Activated CD8-positive, alpha-beta T cell treated with anti-CD3 and anti-CD28 coated beads for 36 hours (primary cell): ENCODE data around the gene DHRS3. TPM values are rescaled to one million over a fixed set of nuclear protein-coding genes. Genes with fewer than 3 reads are reported as not detected.

Source experiments
- ATAC-seq: fragments of 200-7000 bp; cut with Tn5 transposase; one replicate; pipeline ENCODE4 v1.10.0; 2021; ENCODE audit warnings: mild to moderate bottlenecking, moderate library complexity
- CTCF ChIA-PET: fragments of 350-600 bp; sonication (Branson Sonifier 250); formaldehyde crosslinking; loops from one replicate; lab custom pipeline; 2021; ENCODE audit warnings: antibody characterized with exemption; lab: Charles Lee
- POLR2A ChIA-PET: fragments of 350-600 bp; sonication (Branson Sonifier 250); formaldehyde crosslinking; loops from one replicate; lab custom pipeline; 2021; ENCODE audit warnings: antibody characterized with exemption; lab: Charles Lee
- DNase-seq: peaks from one replicate; pipeline ENCODE4 v3.0.0-alpha.2; 2020
- H3K27ac Mint-ChIP-seq: one replicate; pipeline ENCODE4 v1.8.0; 2021; ENCODE audit warnings: mild to moderate bottlenecking, mixed read lengths
- H3K27me3 Mint-ChIP-seq: one replicate; pipeline ENCODE4 v1.8.0; 2021; ENCODE audit warnings: mixed read lengths
- H3K36me3 Mint-ChIP-seq: one replicate; pipeline ENCODE4 v1.8.0; 2021; ENCODE audit warnings: low read depth, mixed read lengths
- H3K4me1 Mint-ChIP-seq: one replicate; pipeline ENCODE4 v1.8.0; 2021; ENCODE audit warnings: low read depth, mixed read lengths
- H3K4me3 Mint-ChIP-seq: one replicate; pipeline ENCODE4 v1.8.0; 2021; ENCODE audit warnings: mild to moderate bottlenecking, moderate library complexity, mixed read lengths
- H3K9me3 Mint-ChIP-seq: one replicate; pipeline ENCODE4 v1.8.0; 2021; ENCODE audit warnings: mixed read lengths
- CTCF ChIP-seq: fragments of 200-600 bp; IDR thresholded peaks from one replicate; pipeline ENCODE4 v1.8.0; 2022; ENCODE audit warnings: antibody characterized with exemption, mild to moderate bottlenecking
- intact Hi-C: fragments of 100-400 bp; cut with micrococcal nuclease; formaldehyde crosslinking; loops from one replicate; pipeline ENCODE4 v1.10.0; 2022
- total RNA-seq, 2 experiments: library from RNA; stranded (reverse); gene quantifications; one replicate each; pipeline ENCODE4 v1.2.3, GENCODE V29; 2021

DHRS3 gene
- total RNA-seq, 2 experiments from 2014 or later = 129 to 135 TPM

GRCh38 chr1:12629511-12629956 is 11.5 kb upstream of the DHRS3 start:
- Mint-ChIP-seq H3K36me3 (no peaks in the 10 kb centered on the region), H3K4me1 (peaks cover 5% of the 10 kb centered on the region), H3K27me3 (peaks cover 7% of the 10 kb centered on the region), H3K9me3 (no peaks in the 10 kb centered on the region), H3K27ac (no peak overlapping the region), H3K4me3 (no peak overlapping the region)
- ChIA-PET CTCF (interaction anchor here (1.2 to 1.8 kb wide), 2 partner anchors 9 to 30 kb away, joined by 5 to 6 read pairs; no protein-coding TSS in a partner anchor), POLR2A (interaction anchor here (0.6 to 1.3 kb wide), 3 partner anchors 9 to 414 kb away, joined by 3 to 5 read pairs (median 4); no protein-coding TSS in a partner anchor)
- no peak for ATAC-seq
- no peak for TF ChIP-seq CTCF
- DNase-seq = no peak
- intact Hi-C loops = loop anchor here (10.0 kb wide), 1 partner anchor 315 kb away; no protein-coding TSS in a partner anchor

DNA sequence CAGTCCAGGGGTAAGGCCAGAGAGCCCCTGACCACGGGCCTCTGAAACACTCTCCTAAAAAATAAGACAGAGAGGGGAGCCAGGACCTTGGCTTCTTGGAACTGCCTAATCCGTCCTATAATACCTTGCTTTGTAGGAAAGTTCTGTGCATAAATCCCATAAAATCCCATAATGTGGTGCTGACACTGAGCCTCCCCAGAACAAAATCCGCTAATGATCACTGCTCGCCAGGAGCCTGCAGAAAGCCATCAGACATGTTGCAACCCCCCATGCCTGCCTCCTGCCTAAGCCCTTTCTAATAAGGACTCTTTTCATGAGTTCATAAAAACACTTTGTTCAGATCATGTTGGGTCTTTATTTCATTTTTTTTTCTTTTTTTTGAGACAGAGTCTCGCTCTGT is 9.3 kb upstream of the DHRS3 start:
- ATAC-seq (no peak), DNase-seq (no peak)
- Mint-ChIP-seq H3K27ac (no peak overlapping the region), H3K4me3 (no peak overlapping the region), H3K4me1 (peaks cover 8% of the 10 kb centered on the region), H3K27me3 (peaks cover 1% of the 10 kb centered on the region), H3K9me3 (no peaks in the 10 kb centered on the region), H3K36me3 (no peaks in the 10 kb centered on the region)
- POLR2A ChIA-PET = no interaction called here
- no peak for TF ChIP-seq CTCF
- intact Hi-C loops = loop anchor here (10.0 kb wide), 1 partner anchor 312 kb away; no protein-coding TSS in a partner anchor
- CTCF ChIA-PET = no interaction called here

GRCh38 chr1:12626888-12627287 is 8.9 kb upstream of the DHRS3 start:
- peaks cover 1% of the 10 kb centered on the region for H3K27me3 Mint-ChIP-seq
- CTCF ChIA-PET = no interaction called here
- peaks cover 4% of the 10 kb centered on the region for H3K36me3 Mint-ChIP-seq
- no peaks in the 10 kb centered on the region for H3K9me3 Mint-ChIP-seq
- POLR2A ChIA-PET = no interaction called here
- no peak for TF ChIP-seq CTCF
- no peak overlapping the region for H3K4me3 Mint-ChIP-seq
- no peak for ATAC-seq
- peaks cover 10% of the 10 kb centered on the region for H3K4me1 Mint-ChIP-seq
- DNase-seq = no peak
- H3K27ac Mint-ChIP-seq = no peak overlapping the region
- intact Hi-C loops = loop anchor here (10.0 kb wide), 1 partner anchor 312 kb away; no protein-coding TSS in a partner anchor

DNA sequence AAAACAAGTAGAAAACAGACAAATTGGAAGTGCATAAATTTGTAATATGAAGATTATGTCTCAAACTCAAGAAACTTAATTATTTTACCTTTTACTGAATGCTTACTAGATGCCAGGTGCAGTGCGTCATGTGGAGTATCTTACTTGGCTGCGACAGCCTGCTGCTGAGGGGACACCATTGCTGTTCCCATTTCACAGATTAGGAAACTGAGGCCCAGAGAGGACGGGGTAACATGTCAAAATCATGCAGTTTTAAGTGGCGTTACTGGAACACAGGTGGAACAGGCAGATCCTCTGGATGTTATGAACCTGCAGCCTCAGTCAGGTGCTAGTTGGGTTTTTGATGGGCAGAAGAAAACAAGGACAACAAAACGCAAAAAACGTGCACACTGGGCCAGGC is 7.3 kb upstream of the DHRS3 start:
- peaks cover 19% of the 10 kb centered on the region for H3K4me1 Mint-ChIP-seq
- no peak overlapping the region for H3K27ac Mint-ChIP-seq
- H3K27me3 Mint-ChIP-seq = no peaks in the 10 kb centered on the region
- ATAC-seq (no peak), DNase-seq (no peak)
- POLR2A ChIA-PET = no interaction called here
- CTCF ChIA-PET = no interaction called here
- TF ChIP-seq CTCF = no peak
- intact Hi-C loops = loop anchor here (10.0 kb wide), 1 partner anchor 310 kb away; no protein-coding TSS in a partner anchor
- H3K36me3 Mint-ChIP-seq = peaks cover 6% of the 10 kb centered on the region
- H3K4me3 Mint-ChIP-seq = no peak overlapping the region
- H3K9me3 Mint-ChIP-seq = no peaks in the 10 kb centered on the region

- Mint-ChIP-seq H3K4me3 (no peak overlapping the region), H3K9me3 (no peaks in the 10 kb centered on the region), H3K27ac (no peak overlapping the region), H3K4me1 (peaks cover 26% of the 10 kb centered on the region), H3K36me3 (peaks cover 6% of the 10 kb centered on the region), H3K27me3 (no peaks in the 10 kb centered on the region)
- no peak for TF ChIP-seq CTCF
- no peak for DNase-seq
- intact Hi-C loops = loop anchor here (10.0 kb wide), 1 partner anchor 308 kb away; no protein-coding TSS in a partner anchor
- POLR2A ChIA-PET = no interaction called here
- no peak for ATAC-seq
- CTCF ChIA-PET = interaction anchor here (1.0 to 3.9 kb wide), 2 partner anchors 36 to 215 kb away, joined by 3 to 16 read pairs; no protein-coding TSS in a partner anchor
Observed at GRCh38 chr1:12622506-12622905, 4.5 kb upstream of the DHRS3 start.
